ENCODE results near the gene CTNNA3.
A peak's percentile ranks its signal among the peaks of the same experiment; 100 is the strongest.

The CTNNA3 gene

GRCh38 chr10:66238343-66238742 lies 1457.7 kb downstream of the CTNNA3 start:
- no peak overlapping the region for H3K4me3 ChIP-seq (replicated peaks in 1 of 2; ENCODE audit: low read depth in 2 of 2, low read length in 2 of 2)
- no peak for TF ChIP-seq CTCF (IDR thresholded peaks at IDR 0.05; ENCODE audit: low read depth, low read length)
- DNase-seq (ENCODE audit: low read depth in 2 of 2), result no peak

- no peak for TF ChIP-seq CTCF (IDR thresholded peaks at IDR 0.05; ENCODE audit: low read depth, low read length)
- DNase-seq (ENCODE audit: low read depth in 2 of 2), result no peak
- H3K4me3 ChIP-seq (replicated peaks in 1 of 2; ENCODE audit: low read depth in 2 of 2, low read length in 2 of 2), result no peak overlapping the region
Observed at GRCh38 chr10:66234872-66235271, 1461.1 kb downstream of the CTNNA3 start.

GRCh38 chr10:66228887-66229286 lies 1467.1 kb downstream of the CTNNA3 start:
- H3K4me3 ChIP-seq (replicated peaks in 1 of 2; ENCODE audit: low read depth in 2 of 2, low read length in 2 of 2), result no peak overlapping the region
- no peak for DNase-seq (ENCODE audit: low read depth in 2 of 2)
- no peak for TF ChIP-seq CTCF (IDR thresholded peaks at IDR 0.05; ENCODE audit: low read depth, low read length)

GRCh38 chr10:66223656-66224055 lies 1472.3 kb downstream of the CTNNA3 start:
- no peak for TF ChIP-seq CTCF (IDR thresholded peaks at IDR 0.05; ENCODE audit: low read depth, low read length)
- no peak for DNase-seq (ENCODE audit: low read depth in 2 of 2)
- H3K4me3 ChIP-seq (replicated peaks in 1 of 2; ENCODE audit: low read depth in 2 of 2, low read length in 2 of 2), result no peak overlapping the region

GRCh38 chr10:66222462-66223046 lies 1473.4 kb downstream of the CTNNA3 start:
- no peak overlapping the region for H3K4me3 ChIP-seq (replicated peaks in 1 of 2; ENCODE audit: low read depth in 2 of 2, low read length in 2 of 2)
- DNase-seq (ENCODE audit: low read depth in 2 of 2), result no peak
- TF ChIP-seq CTCF (IDR thresholded peaks at IDR 0.05; ENCODE audit: low read depth, low read length), result no peak

- DNase-seq (ENCODE audit: low read depth in 2 of 2), result peak in 1 of 2 donors; percentile 3
- no peak overlapping the region for H3K4me3 ChIP-seq (replicated peaks in 1 of 2; ENCODE audit: low read depth in 2 of 2, low read length in 2 of 2)
- no peak for TF ChIP-seq CTCF (IDR thresholded peaks at IDR 0.05; ENCODE audit: low read depth, low read length)
Observed at GRCh38 chr10:66218981-66219587, 1476.9 kb downstream of the CTNNA3 start.

GRCh38 chr10:66218289-66218688 lies 1477.7 kb downstream of the CTNNA3 start:
- TF ChIP-seq CTCF (IDR thresholded peaks at IDR 0.05; ENCODE audit: low read depth, low read length), result no peak
- DNase-seq (ENCODE audit: low read depth in 2 of 2), result no peak
- no peak overlapping the region for H3K4me3 ChIP-seq (replicated peaks in 1 of 2; ENCODE audit: low read depth in 2 of 2, low read length in 2 of 2)
